Stimulated activated memory B cell treated with anti-CD40 and anti-IgM and Interleukin-4, amounts not matched to agents 10 μg/mL and 1 μg/mL and 100 μg/mL, for 72 hours (primary cell): ENCODE results near the gene DUSP8.
"Not testable (repeated sequence)": the region's sequence is repeated elsewhere in the genome, so short reads cannot be mapped to it uniquely, and the experiment has no call there.

ENCODE experiments used
- ATAC-seq: fragments of 150-1000 bp; cut with Tn5 transposase; 2 replicates; pipeline ENCODE4 v1.10.0; 2021
- H3K27ac Mint-ChIP-seq: one replicate; pipeline ENCODE4 v1.8.0; 2022; ENCODE audit warnings: mild to moderate bottlenecking, mixed read lengths
- H3K27me3 Mint-ChIP-seq: one replicate; pipeline ENCODE4 v1.8.0; 2022; ENCODE audit warnings: mixed read lengths
- H3K36me3 Mint-ChIP-seq: one replicate; pipeline ENCODE4 v1.8.0; 2022; ENCODE audit warnings: mixed read lengths
- H3K4me1 Mint-ChIP-seq: one replicate; pipeline ENCODE4 v1.8.0; 2022; ENCODE audit warnings: mixed read lengths
- H3K4me3 Mint-ChIP-seq: one replicate; pipeline ENCODE4 v1.8.0; 2022; ENCODE audit warnings: mild to moderate bottlenecking, moderate library complexity, mixed read lengths
- H3K9me3 Mint-ChIP-seq: one replicate; pipeline ENCODE4 v1.8.0; 2022; ENCODE audit warnings: mixed read lengths

DUSP8 gene

GRCh38 chr11:1572197-1573076, at the start of gene DUSP8:
Gene DUSP8 (minus strand): TSS chr11:1572271. CDS start chr11:1565826, 6,445 bp downstream.
- peak; percentile 66 for ATAC-seq
- Mint-ChIP-seq H3K27ac (peak within 1 kb of the TSS; percentile 70), H3K4me1 (peaks cover 34% of the 10 kb centered on the region), H3K27me3 (no peaks in the 10 kb centered on the region), H3K36me3 (no peaks in the 10 kb centered on the region), H3K9me3 (no peaks in the 10 kb centered on the region), H3K4me3 (peak within 1 kb of the TSS; percentile 77)

DNA sequence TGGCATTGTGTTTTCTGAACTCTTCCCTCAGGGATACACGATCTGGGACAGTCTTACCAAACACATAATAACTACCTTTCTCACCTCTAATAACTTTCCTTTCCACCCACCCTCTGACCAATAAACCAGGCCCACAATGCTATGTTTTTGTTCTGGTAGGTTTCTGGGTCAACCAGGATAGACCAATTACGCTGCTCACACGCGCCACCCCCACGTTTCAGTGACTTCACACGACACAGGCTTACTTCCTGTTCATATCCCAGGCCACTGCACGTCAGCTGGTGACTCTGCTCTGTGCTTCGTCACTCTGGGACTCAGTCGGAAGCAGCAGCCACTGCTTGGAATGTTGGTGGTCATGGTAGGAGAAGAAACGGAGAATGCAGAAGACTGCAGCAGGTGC, 47.4 kb upstream of the DUSP8 start:
- no peak overlapping the region for H3K27ac Mint-ChIP-seq
- peaks cover 59% of the 10 kb centered on the region for H3K27me3 Mint-ChIP-seq
- H3K9me3 Mint-ChIP-seq: no peaks in the 10 kb centered on the region
- no peak overlapping the region for H3K4me3 Mint-ChIP-seq
- H3K36me3 Mint-ChIP-seq: no peaks in the 10 kb centered on the region
- H3K4me1 Mint-ChIP-seq: peaks cover 6% of the 10 kb centered on the region
- no peak for ATAC-seq

DNA sequence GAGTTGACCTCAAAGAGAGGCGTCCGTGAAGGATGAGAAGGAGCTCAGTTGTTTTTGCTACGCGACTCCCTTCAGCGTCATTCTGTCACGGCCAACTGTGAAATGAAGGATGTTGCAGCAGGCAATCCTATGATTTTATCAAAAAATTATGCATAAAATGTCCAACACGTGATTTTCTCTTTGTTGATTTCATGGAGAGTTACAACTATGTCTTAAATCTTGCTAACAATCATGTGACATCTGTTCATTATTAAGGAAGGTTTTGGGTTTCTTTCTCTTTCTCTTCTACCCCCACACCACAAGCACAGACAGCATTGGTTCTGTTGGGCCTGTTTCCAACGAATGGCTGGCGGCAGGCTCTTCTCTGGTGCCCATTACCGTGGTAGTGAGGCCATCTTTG, 46.2 kb upstream of the DUSP8 start:
- Mint-ChIP-seq H3K27ac (no peak overlapping the region), H3K4me3 (no peak overlapping the region), H3K36me3 (no peaks in the 10 kb centered on the region), H3K9me3 (no peaks in the 10 kb centered on the region), H3K4me1 (peaks cover 6% of the 10 kb centered on the region), H3K27me3 (peaks cover 71% of the 10 kb centered on the region)
- ATAC-seq: no peak

- Mint-ChIP-seq H3K36me3 (no peaks in the 10 kb centered on the region), H3K9me3 (no peaks in the 10 kb centered on the region), H3K4me1 (peaks cover 16% of the 10 kb centered on the region), H3K27me3 (peaks cover 35% of the 10 kb centered on the region), H3K4me3 (no peak within 1 kb of the TSS), H3K27ac (no peak within 1 kb of the TSS)
- no peak for ATAC-seq
These were observed 36.3 kb upstream of the DUSP8 start, which contains the start of gene KRTAP5-3 for GRCh38 chr11:1608363-1608762. Gene KRTAP5-3 (minus strand): TSS chr11:1608463. CDS start chr11:1608385, 78 bp downstream.

DNA sequence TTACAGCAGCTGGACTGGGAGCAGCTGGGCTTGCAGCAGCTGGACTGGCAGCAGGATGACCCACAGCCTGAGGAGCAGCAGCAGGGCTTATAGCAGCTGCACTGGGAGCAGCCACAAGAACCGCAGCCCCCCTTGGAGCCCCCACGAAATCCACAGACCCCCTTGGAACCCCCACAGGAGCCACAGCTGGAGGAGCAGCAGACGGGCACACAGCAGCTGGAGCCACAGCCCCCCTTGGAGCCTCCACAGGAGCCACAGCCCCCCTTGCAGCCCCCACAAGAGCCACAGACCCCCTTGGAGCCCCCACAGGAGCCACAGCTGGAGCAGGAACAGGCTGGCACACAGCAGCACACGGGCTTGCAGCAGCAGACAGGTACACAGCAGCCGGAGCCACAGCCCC, 35.8 kb upstream of the DUSP8 start:
- not testable (repeated sequence) for H3K36me3 Mint-ChIP-seq

GRCh38 chr11:1607156-1607845, 35.2 kb upstream of the DUSP8 start:
- H3K36me3 Mint-ChIP-seq: not testable (repeated sequence)

More for the DNA sequence above, 35.8 kb upstream of the DUSP8 start:
- not testable (repeated sequence) for H3K9me3 Mint-ChIP-seq, H3K4me3 Mint-ChIP-seq, ATAC-seq, H3K27ac Mint-ChIP-seq
- Mint-ChIP-seq H3K27me3 (peaks cover 31% of the 10 kb centered on the region), H3K4me1 (peaks cover 16% of the 10 kb centered on the region)

GRCh38 chr11:1605923-1606322, 33.9 kb upstream of the DUSP8 start:
- H3K9me3 Mint-ChIP-seq, H3K36me3 Mint-ChIP-seq: not testable (repeated sequence)
- H3K4me1 Mint-ChIP-seq: peaks cover 25% of the 10 kb centered on the region
- ATAC-seq: peak; percentile 93
- H3K27ac Mint-ChIP-seq: peak overlapping the region; percentile 89
- peaks cover 21% of the 10 kb centered on the region for H3K27me3 Mint-ChIP-seq
- peak overlapping the region; percentile 44 for H3K4me3 Mint-ChIP-seq

More at GRCh38 chr11:1607156-1607845, 35.2 kb upstream of the DUSP8 start:
- not testable (repeated sequence) for ATAC-seq, H3K4me3 Mint-ChIP-seq, H3K9me3 Mint-ChIP-seq
- Mint-ChIP-seq H3K4me1 (peaks cover 16% of the 10 kb centered on the region), H3K27ac (peak overlapping the region; percentile 89), H3K27me3 (peaks cover 31% of the 10 kb centered on the region)

DNA sequence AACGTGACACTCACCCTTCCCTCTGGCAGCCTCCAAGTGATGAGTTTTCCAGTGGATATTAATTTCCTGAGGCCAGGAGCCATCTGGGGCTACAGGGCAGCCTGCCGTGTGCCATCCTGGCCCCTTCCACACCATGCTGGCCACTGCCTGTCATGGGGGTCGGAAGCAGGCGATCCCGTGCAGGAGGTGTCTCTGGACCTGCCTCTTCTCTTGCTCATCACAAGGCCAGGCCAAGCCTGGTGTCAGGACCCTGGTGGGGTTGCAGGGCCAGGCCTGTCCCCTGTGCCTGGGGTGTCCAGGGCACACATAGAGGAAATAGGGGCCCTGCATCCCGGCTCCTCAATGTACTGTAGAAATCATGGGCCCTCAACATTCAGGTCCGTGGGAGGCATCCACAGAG, 32.6 kb upstream of the DUSP8 start:
- Mint-ChIP-seq H3K4me1 (peaks cover 32% of the 10 kb centered on the region), H3K36me3 (no peaks in the 10 kb centered on the region), H3K9me3 (no peaks in the 10 kb centered on the region), H3K27ac (no peak overlapping the region), H3K27me3 (peaks cover 12% of the 10 kb centered on the region), H3K4me3 (no peak overlapping the region)
- no peak for ATAC-seq

- Mint-ChIP-seq H3K9me3 (no peaks in the 10 kb centered on the region), H3K4me1 (peaks cover 32% of the 10 kb centered on the region), H3K27ac (no peak overlapping the region), H3K36me3 (no peaks in the 10 kb centered on the region), H3K4me3 (no peak overlapping the region), H3K27me3 (peaks cover 12% of the 10 kb centered on the region)
- ATAC-seq: no peak
These were observed 32.1 kb upstream of the DUSP8 start for GRCh38 chr11:1604181-1604580.

GRCh38 chr11:1603629-1604028, 31.6 kb upstream of the DUSP8 start:
- H3K4me3 Mint-ChIP-seq: no peak overlapping the region
- H3K9me3 Mint-ChIP-seq: no peaks in the 10 kb centered on the region
- H3K27ac Mint-ChIP-seq: no peak overlapping the region
- H3K36me3 Mint-ChIP-seq: no peaks in the 10 kb centered on the region
- H3K27me3 Mint-ChIP-seq: peaks cover 12% of the 10 kb centered on the region
- ATAC-seq: no peak
- H3K4me1 Mint-ChIP-seq: peaks cover 32% of the 10 kb centered on the region

DNA sequence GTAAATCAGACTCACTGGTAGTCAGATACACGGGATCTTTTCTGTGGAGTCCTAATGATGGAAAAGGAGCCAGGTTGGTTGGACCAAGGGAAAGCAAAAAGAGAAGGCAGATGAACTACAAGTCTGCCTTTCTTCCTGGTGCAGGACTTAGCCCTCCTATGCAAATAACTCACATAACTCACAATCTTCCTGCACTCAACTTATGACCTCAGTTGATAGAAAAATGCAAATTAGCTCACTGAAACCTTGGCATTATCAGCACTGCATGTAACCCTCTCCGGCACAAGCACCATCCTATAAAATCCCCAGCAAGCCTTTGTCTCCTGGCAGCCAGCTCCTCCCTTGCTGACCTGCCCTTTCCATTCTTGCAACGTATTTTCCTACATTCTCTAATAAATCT, 29.6 kb upstream of the DUSP8 start:
- not testable (repeated sequence) for H3K9me3 Mint-ChIP-seq, H3K36me3 Mint-ChIP-seq, H3K4me3 Mint-ChIP-seq
- Mint-ChIP-seq H3K27me3 (peaks cover 16% of the 10 kb centered on the region), H3K4me1 (peaks cover 26% of the 10 kb centered on the region), H3K27ac (peak overlapping the region; percentile 47)
- ATAC-seq: peak; percentile 60

DNA sequence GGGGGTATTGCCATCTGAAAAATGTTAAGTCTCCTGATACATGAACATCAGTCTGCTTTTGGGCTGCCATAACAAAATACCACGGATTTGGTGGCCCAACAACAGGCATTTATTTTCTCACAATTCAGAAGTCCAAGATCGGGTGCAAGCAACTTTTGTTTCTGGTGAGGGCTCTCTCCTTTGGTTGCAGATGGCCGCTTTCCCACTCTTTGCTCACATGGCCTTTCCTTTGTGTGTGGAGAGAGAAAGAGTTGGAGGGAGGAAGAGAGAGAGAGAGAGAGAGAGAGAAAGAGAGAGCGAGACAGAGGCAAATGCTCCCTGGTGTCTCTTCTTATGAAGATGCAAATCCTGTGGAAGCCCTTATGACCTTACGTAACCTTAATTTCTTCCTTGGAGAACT, 28.6 kb upstream of the DUSP8 start:
- Mint-ChIP-seq H3K27ac (peak overlapping the region; percentile 62), H3K9me3 (no peaks in the 10 kb centered on the region), H3K4me3 (no peak overlapping the region), H3K27me3 (peaks cover 20% of the 10 kb centered on the region), H3K36me3 (peaks cover 6% of the 10 kb centered on the region), H3K4me1 (peaks cover 21% of the 10 kb centered on the region)
- no peak for ATAC-seq

DNA sequence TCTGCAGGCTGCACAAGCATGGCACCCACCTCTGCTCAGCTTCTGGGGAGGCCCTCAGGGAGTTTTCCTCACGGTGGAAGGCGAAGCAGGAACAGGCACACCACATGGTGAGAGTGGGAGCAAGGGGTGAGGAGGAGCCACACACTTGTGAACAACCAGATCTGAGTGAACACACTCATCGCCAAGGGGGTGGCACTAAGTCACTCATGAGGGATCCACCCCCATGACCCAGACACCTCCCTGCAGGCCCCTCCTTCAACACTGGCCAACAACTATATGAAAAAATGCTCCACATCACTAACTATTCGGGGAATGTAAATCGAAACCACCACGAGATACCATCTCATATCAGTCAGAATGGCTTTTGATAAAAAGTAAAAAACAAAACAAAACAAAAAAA, 26.7 kb upstream of the DUSP8 start:
- no peak for ATAC-seq
- no peak overlapping the region for H3K27ac Mint-ChIP-seq
- no peaks in the 10 kb centered on the region for H3K9me3 Mint-ChIP-seq
- H3K36me3 Mint-ChIP-seq: peaks cover 6% of the 10 kb centered on the region
- no peak overlapping the region for H3K4me3 Mint-ChIP-seq
- H3K4me1 Mint-ChIP-seq: peaks cover 33% of the 10 kb centered on the region
- peaks cover 20% of the 10 kb centered on the region for H3K27me3 Mint-ChIP-seq

DNA sequence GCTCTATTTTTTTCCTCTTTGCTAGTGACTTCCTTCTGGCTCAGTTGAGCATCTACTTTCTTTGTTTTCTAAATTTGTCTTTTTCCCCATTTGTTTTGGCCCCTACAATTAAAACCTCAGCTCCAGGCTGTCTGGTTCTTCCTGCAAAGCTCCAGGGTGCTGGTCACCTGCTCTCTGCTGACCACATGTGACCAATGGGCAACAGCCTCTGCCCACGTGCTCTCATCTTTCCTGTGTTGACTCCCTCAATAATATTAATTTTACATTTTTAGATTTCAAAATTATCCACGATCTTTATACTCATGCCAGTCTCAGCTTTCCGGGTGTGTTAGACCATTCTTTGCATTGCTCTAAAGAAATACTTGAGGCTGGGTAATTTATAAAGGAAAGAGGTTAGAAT, 26.3 kb upstream of the DUSP8 start:
- Mint-ChIP-seq H3K4me1 (peaks cover 33% of the 10 kb centered on the region), H3K27me3 (peaks cover 20% of the 10 kb centered on the region)
- not testable (repeated sequence) for H3K36me3 Mint-ChIP-seq, ATAC-seq, H3K9me3 Mint-ChIP-seq, H3K27ac Mint-ChIP-seq, H3K4me3 Mint-ChIP-seq

DNA sequence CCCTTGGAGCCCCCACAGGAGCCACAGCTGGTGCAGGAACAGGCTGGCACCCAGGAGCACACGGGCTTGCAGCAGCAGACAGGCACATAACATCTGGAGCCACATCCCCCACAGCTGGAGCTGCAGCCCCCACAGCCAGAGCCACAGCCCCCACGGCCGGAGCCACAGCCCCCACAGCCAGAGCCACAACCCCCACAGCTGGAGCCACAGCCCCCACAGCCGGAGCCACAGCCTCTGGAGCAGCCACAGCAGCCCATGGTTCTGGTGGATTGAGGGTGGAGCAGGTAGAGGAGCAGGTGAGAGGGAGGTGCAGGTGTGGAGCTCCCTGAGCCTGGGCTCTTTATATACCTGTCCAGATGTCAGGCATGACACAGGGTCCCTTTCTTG, 25.9 kb upstream of the DUSP8 start, which contains the start of gene KRTAP5-2:
Gene KRTAP5-2 (minus strand): TSS at position 301 of the 387 bp plus-strand sequence. CDS start 44 bp downstream, at position 257.
- no peak within 1 kb of the TSS for H3K27ac Mint-ChIP-seq

More for the DNA sequence above, 25.9 kb upstream of the DUSP8 start, which contains the start of gene KRTAP5-2:
- ATAC-seq: no peak
- Mint-ChIP-seq H3K9me3 (no peaks in the 10 kb centered on the region), H3K4me3 (no peak within 1 kb of the TSS), H3K4me1 (peaks cover 33% of the 10 kb centered on the region), H3K27me3 (peaks cover 20% of the 10 kb centered on the region), H3K36me3 (peaks cover 6% of the 10 kb centered on the region)
